ENCODE data around the gene TMEM120B.

Gene TMEM120B

GRCh38 chr12:121796855-121797751, 84.6 kb downstream of the TMEM120B start (continued):
- TF ChIP-seq PATZ1 (tag by site-specific recombination; IDR thresholded peaks at IDR 0.05) (peak; percentile 93), ELK4 (IDR thresholded peaks at IDR 0.05; ENCODE audit: borderline replicate concordance, low read depth, low read length) (no peak), PRDM6 (tag by site-specific recombination; IDR thresholded peaks at IDR 0.05) (no peak), ZNF214 (tag by site-specific recombination; IDR thresholded peaks at IDR 0.05; ENCODE audit: borderline replicate concordance) (no peak), ZNF48 (tag by site-specific recombination; IDR thresholded peaks at IDR 0.05) (no peak), SETDB1 (IDR thresholded peaks at IDR 0.05; ENCODE audit: insufficient read length, low read length) (no peak), ZBTB11 (tag by site-specific recombination; conservative IDR thresholded peaks at IDR 0.05; ENCODE audit: low read depth) (peak; percentile 74), BCL6B (tag by site-specific recombination; IDR thresholded peaks at IDR 0.05) (no peak), PRDM2 (tag by site-specific recombination; IDR thresholded peaks at IDR 0.05; ENCODE audit: borderline replicate concordance) (no peak), ZNF624 (tag by site-specific recombination; IDR thresholded peaks at IDR 0.05) (no peak), GLI2 (tag by site-specific recombination; IDR thresholded peaks at IDR 0.05; ENCODE audit: borderline replicate concordance, low read depth) (no peak), INSM2 (tag by site-specific recombination; IDR thresholded peaks at IDR 0.05) (peak; percentile 62; the same call in 1 of the 2 replicates), REST (tag by site-specific recombination; IDR thresholded peaks at IDR 0.05) (peak; percentile 32; the same call in 1 of the 2 replicates), FEZF1 (tag by site-specific recombination; IDR thresholded peaks at IDR 0.05) (no peak), ZNF391 (tag by site-specific recombination; IDR thresholded peaks at IDR 0.05; ENCODE audit: borderline replicate concordance, low read depth) (no peak)

All from HEK293 (cell line).